Activated CD8-positive, alpha-beta T cell treated with anti-CD3 and anti-CD28 coated beads for 36 hours (primary cell): ENCODE measurements around the gene UGT2A3. TPM values are rescaled to one million over a fixed set of nuclear protein-coding genes. Genes with fewer than 3 reads are reported as not detected.

Source experiments
- ATAC-seq: fragments of 200-7000 bp; cut with Tn5 transposase; one replicate; pipeline ENCODE4 v1.10.0; 2021; ENCODE audit warnings: mild to moderate bottlenecking, moderate library complexity
- CTCF ChIA-PET: fragments of 350-600 bp; sonication (Branson Sonifier 250); formaldehyde crosslinking; loops from one replicate; lab custom pipeline; 2021; ENCODE audit warnings: antibody characterized with exemption; lab: Charles Lee
- POLR2A ChIA-PET: fragments of 350-600 bp; sonication (Branson Sonifier 250); formaldehyde crosslinking; loops from one replicate; lab custom pipeline; 2021; ENCODE audit warnings: antibody characterized with exemption; lab: Charles Lee
- DNase-seq: peaks from one replicate; pipeline ENCODE4 v3.0.0-alpha.2; 2020
- H3K27ac Mint-ChIP-seq: one replicate; pipeline ENCODE4 v1.8.0; 2021; ENCODE audit warnings: mild to moderate bottlenecking, mixed read lengths
- H3K27me3 Mint-ChIP-seq: one replicate; pipeline ENCODE4 v1.8.0; 2021; ENCODE audit warnings: mixed read lengths
- H3K36me3 Mint-ChIP-seq: one replicate; pipeline ENCODE4 v1.8.0; 2021; ENCODE audit warnings: low read depth, mixed read lengths
- H3K4me1 Mint-ChIP-seq: one replicate; pipeline ENCODE4 v1.8.0; 2021; ENCODE audit warnings: low read depth, mixed read lengths
- H3K4me3 Mint-ChIP-seq: one replicate; pipeline ENCODE4 v1.8.0; 2021; ENCODE audit warnings: mild to moderate bottlenecking, moderate library complexity, mixed read lengths
- H3K9me3 Mint-ChIP-seq: one replicate; pipeline ENCODE4 v1.8.0; 2021; ENCODE audit warnings: mixed read lengths
- CTCF ChIP-seq: fragments of 200-600 bp; IDR thresholded peaks from one replicate; pipeline ENCODE4 v1.8.0; 2022; ENCODE audit warnings: antibody characterized with exemption, mild to moderate bottlenecking
- intact Hi-C: fragments of 100-400 bp; cut with micrococcal nuclease; formaldehyde crosslinking; loops from one replicate; pipeline ENCODE4 v1.10.0; 2022
- total RNA-seq, 2 experiments: library from RNA; stranded (reverse); gene quantifications; one replicate each; pipeline ENCODE4 v1.2.3, GENCODE V29; 2021

Gene UGT2A3
- total RNA-seq, 2 experiments from 2014 or later = not detected

GRCh38 chr4:68921051-68921450 is 30.6 kb downstream of the UGT2A3 start:
- intact Hi-C loops = no loop called here

GRCh38 chr4:68917016-68917415 is 34.6 kb downstream of the UGT2A3 start:
- no peak for ATAC-seq
- no peak for TF ChIP-seq CTCF
- no peak for DNase-seq
- H3K9me3 Mint-ChIP-seq = no peaks in the 10 kb centered on the region
- H3K36me3 Mint-ChIP-seq = no peaks in the 10 kb centered on the region
- H3K27ac Mint-ChIP-seq = no peak overlapping the region
- POLR2A ChIA-PET = no interaction called here
- no peaks in the 10 kb centered on the region for H3K27me3 Mint-ChIP-seq
- CTCF ChIA-PET = no interaction called here
- no peak overlapping the region for H3K4me3 Mint-ChIP-seq
- no peaks in the 10 kb centered on the region for H3K4me1 Mint-ChIP-seq
- intact Hi-C loops = no loop called here

More at GRCh38 chr4:68921051-68921450, 30.6 kb downstream of the UGT2A3 start:
- H3K27ac Mint-ChIP-seq = no peak overlapping the region
- ATAC-seq = no peak
- no peak overlapping the region for H3K4me3 Mint-ChIP-seq
- no peaks in the 10 kb centered on the region for H3K4me1 Mint-ChIP-seq
- POLR2A ChIA-PET = no interaction called here
- H3K9me3 Mint-ChIP-seq = peaks cover 5% of the 10 kb centered on the region
- CTCF ChIA-PET = no interaction called here
- no peak for DNase-seq
- H3K36me3 Mint-ChIP-seq = no peaks in the 10 kb centered on the region
- no peak for TF ChIP-seq CTCF
- no peaks in the 10 kb centered on the region for H3K27me3 Mint-ChIP-seq

GRCh38 chr4:68912807-68913206 is 38.8 kb downstream of the UGT2A3 start:
- H3K27me3 Mint-ChIP-seq = no peaks in the 10 kb centered on the region
- no peaks in the 10 kb centered on the region for H3K4me1 Mint-ChIP-seq
- ChIA-PET POLR2A (no interaction called here), CTCF (no interaction called here)
- H3K36me3 Mint-ChIP-seq = no peaks in the 10 kb centered on the region
- no peak for DNase-seq
- no peaks in the 10 kb centered on the region for H3K9me3 Mint-ChIP-seq
- ATAC-seq = no peak
- TF ChIP-seq CTCF = no peak
- H3K4me3 Mint-ChIP-seq = no peak overlapping the region
- intact Hi-C loops = no loop called here
- no peak overlapping the region for H3K27ac Mint-ChIP-seq

GRCh38 chr4:68909385-68909784 is 42.2 kb downstream of the UGT2A3 start:
- POLR2A ChIA-PET = no interaction called here
- TF ChIP-seq CTCF = no peak
- H3K27ac Mint-ChIP-seq = no peak overlapping the region
- H3K4me1 Mint-ChIP-seq = no peaks in the 10 kb centered on the region
- DNase-seq (no peak), ATAC-seq (no peak)
- no peaks in the 10 kb centered on the region for H3K27me3 Mint-ChIP-seq
- CTCF ChIA-PET = no interaction called here
- H3K9me3 Mint-ChIP-seq = no peaks in the 10 kb centered on the region
- intact Hi-C loops = no loop called here
- no peak overlapping the region for H3K4me3 Mint-ChIP-seq
- H3K36me3 Mint-ChIP-seq = no peaks in the 10 kb centered on the region

- Mint-ChIP-seq H3K4me3 (no peak overlapping the region), H3K27ac (no peak overlapping the region), H3K36me3 (no peaks in the 10 kb centered on the region), H3K27me3 (no peaks in the 10 kb centered on the region), H3K4me1 (no peaks in the 10 kb centered on the region), H3K9me3 (no peaks in the 10 kb centered on the region)
- ChIA-PET POLR2A (no interaction called here), CTCF (no interaction called here)
- ATAC-seq (no peak), DNase-seq (no peak)
- no peak for TF ChIP-seq CTCF
- intact Hi-C loops = no loop called here
Measured at GRCh38 chr4:68907788-68908700, 43.6 kb downstream of the UGT2A3 start.
